ENCODE measurements around the gene DEUP1.

DEUP1 gene

GRCh38 chr11:93480256-93480655, 149.7 kb downstream of the DEUP1 start:
- DNase-seq = no peak

DNA sequence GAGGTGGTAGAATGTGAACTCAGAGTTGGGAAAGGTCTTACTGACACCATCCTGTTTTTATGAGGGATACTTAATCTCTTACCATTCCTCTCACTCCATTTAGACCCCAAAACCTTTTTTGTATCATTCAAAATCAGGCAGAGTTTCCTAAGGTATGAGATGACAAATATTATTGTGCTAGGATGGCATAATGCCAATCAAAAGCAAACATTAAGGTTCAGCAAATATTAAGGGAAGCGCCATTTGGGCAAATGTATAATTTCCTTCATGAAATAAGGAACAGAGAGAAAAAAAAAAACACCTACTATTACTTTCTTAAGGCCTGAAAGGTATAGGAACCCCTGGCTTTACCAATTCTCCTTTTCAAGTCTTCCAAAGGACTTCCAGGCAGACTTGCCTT, 150.2 kb downstream of the DEUP1 start:
- DNase-seq = no peak

GRCh38 chr11:93481279-93481678, 150.7 kb downstream of the DEUP1 start:
- no peak for DNase-seq

DNA sequence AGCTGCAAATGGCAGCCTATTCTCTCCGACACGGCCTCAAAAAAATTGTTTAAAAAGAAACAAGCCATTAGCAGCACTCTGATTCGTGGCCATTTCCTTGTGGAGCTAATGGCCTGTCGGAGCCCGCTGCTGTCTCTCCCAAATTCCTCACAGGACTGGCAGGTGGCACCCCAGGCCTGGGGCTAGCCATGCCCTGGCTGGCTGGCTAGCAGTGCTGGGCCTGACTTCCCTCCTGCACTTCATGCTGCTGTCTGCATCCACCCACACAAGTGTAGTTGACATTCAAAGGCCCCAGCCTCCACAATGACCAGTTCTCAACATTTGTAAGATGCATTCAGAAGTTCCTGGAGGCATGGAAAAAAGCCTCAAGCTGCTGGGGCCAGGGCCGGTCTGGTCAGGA, 151.2 kb downstream of the DEUP1 start:
- DNase-seq = no peak

GRCh38 chr11:93482556-93482955, 152.0 kb downstream of the DEUP1 start:
- DNase-seq = no peak

DNA sequence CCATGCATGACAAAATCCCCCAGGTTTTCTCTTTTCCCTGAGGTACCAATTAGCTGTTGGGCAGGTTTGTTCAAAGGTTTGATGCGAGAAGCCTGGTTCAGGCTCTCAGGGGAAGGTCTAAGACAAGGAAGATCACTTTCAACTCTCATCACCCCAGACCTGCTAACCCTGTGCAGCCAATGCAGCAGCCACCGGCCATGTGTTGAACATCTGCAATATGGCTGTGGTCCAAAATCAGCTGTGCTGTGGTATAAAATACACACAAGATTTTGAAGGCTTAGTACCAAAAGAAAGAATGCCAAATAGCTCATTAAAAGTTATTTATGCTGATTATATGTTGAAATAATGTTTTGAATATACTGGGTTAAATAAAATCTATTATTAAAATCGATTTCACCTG, 154.2 kb downstream of the DEUP1 start:
- no peak for DNase-seq

DNA sequence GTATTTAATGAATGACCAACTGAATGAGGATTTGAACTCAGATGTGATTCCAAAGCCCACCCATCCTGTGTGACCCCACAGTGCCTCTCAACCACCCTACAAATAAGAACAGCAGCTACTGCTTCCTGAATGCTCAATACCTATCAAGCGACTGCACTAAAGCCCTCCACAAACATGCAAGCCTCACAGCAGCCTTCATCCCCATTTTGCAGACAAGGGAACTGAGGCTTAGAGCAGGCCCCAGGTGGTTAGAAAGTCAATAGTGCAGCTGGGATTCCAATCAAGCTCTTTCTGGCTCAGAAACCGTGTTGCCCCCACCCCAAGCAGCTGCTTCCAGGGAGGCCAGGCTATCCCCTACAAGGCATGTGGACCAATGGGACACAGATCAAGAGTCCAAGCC, 155.4 kb downstream of the DEUP1 start:
- DNase-seq = no peak

DNA sequence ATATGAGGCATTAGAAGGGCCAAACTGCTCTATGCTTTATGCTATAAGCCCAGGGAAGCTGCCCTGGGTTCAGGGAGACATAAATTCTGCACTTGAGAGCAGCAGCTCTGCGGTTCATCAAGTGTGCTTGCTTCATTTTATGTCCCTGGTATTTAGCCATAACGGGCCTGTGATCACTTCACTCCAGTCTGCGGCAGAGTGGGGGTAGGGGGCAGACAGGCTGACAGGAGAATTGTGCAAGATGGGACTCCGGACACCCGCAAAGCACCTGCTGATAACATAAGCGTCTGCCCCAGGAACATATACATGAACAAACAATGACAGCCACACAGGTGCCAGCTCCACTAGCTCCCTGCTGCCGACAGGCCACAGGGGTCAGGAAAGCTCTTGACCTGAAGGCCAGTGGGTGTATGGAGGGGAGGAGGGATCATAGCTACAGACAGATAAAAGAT, 156.5 kb downstream of the DEUP1 start:
- DNase-seq = peak; percentile 90

All from NCI-H510A treated with DMSO at 0.1 percent for 48 hours (cell line).